GM19328 (cell line): ENCODE measurements around the gene LRRTM4.

Experiments
- ATAC-seq: cut with Tn5 transposase; IDR thresholded peaks from one replicate; pipeline ENCODE4 v1.9.1; 2021; ENCODE audit warnings: mild to moderate bottlenecking, moderate library complexity; ENCODE audit not compliant: unreplicated experiment

The LRRTM4 gene

GRCh38 chr2:77007686-77008085 is 514.5 kb downstream of the LRRTM4 start:
- no peak for ATAC-seq

- no peak for ATAC-seq
These were observed 516.7 kb downstream of the LRRTM4 start for GRCh38 chr2:77005522-77005921.

- no peak for ATAC-seq
These were observed 520.3 kb downstream of the LRRTM4 start for GRCh38 chr2:77001895-77002294.

GRCh38 chr2:76998704-76999103 is 523.5 kb downstream of the LRRTM4 start:
- no peak for ATAC-seq

- ATAC-seq, result no peak
These were observed 524.0 kb downstream of the LRRTM4 start for GRCh38 chr2:76998152-76998551.

- ATAC-seq, result no peak
These were observed 524.9 kb downstream of the LRRTM4 start for GRCh38 chr2:76997296-76997695.

- no peak for ATAC-seq
These were observed 536.6 kb downstream of the LRRTM4 start for GRCh38 chr2:76985387-76986136.

GRCh38 chr2:76984359-76984758 is 537.8 kb downstream of the LRRTM4 start:
- no peak for ATAC-seq

GRCh38 chr2:76980067-76980787 is 541.9 kb downstream of the LRRTM4 start:
- no peak for ATAC-seq

GRCh38 chr2:76977846-76978727 is 544.1 kb downstream of the LRRTM4 start:
- ATAC-seq, result no peak

- no peak for ATAC-seq
These were observed 546.4 kb downstream of the LRRTM4 start for GRCh38 chr2:76975752-76976151.

GRCh38 chr2:76973610-76974009 is 548.6 kb downstream of the LRRTM4 start:
- ATAC-seq, result no peak

GRCh38 chr2:76965772-76966171 is 556.4 kb downstream of the LRRTM4 start:
- no peak for ATAC-seq

GRCh38 chr2:76958749-76959148 is 563.4 kb downstream of the LRRTM4 start:
- no peak for ATAC-seq

GRCh38 chr2:76953733-76954347 is 568.3 kb downstream of the LRRTM4 start:
- ATAC-seq, result peak; percentile 77

- no peak for ATAC-seq
These were observed 575.5 kb downstream of the LRRTM4 start for GRCh38 chr2:76946631-76947145.

GRCh38 chr2:76940559-76940958 is 581.6 kb downstream of the LRRTM4 start:
- no peak for ATAC-seq

- ATAC-seq, result no peak
These were observed 584.0 kb downstream of the LRRTM4 start for GRCh38 chr2:76938153-76938552.

GRCh38 chr2:76932550-76932949 is 589.6 kb downstream of the LRRTM4 start:
- ATAC-seq, result no peak

- no peak for ATAC-seq
These were observed 592.0 kb downstream of the LRRTM4 start for GRCh38 chr2:76930056-76930744.
